GM18511 (cell line): ENCODE data around the gene LHX8.
"Not testable (repeated sequence)": the region's sequence is repeated elsewhere in the genome, so short reads cannot be mapped to it uniquely, and the experiment has no call there.

Source experiments
- ATAC-seq: cut with Tn5 transposase; IDR thresholded peaks from one replicate; pipeline ENCODE4 v1.9.1; 2021; ENCODE audit warnings: mild to moderate bottlenecking, moderate library complexity; ENCODE audit not compliant: unreplicated experiment

The LHX8 gene

DNA sequence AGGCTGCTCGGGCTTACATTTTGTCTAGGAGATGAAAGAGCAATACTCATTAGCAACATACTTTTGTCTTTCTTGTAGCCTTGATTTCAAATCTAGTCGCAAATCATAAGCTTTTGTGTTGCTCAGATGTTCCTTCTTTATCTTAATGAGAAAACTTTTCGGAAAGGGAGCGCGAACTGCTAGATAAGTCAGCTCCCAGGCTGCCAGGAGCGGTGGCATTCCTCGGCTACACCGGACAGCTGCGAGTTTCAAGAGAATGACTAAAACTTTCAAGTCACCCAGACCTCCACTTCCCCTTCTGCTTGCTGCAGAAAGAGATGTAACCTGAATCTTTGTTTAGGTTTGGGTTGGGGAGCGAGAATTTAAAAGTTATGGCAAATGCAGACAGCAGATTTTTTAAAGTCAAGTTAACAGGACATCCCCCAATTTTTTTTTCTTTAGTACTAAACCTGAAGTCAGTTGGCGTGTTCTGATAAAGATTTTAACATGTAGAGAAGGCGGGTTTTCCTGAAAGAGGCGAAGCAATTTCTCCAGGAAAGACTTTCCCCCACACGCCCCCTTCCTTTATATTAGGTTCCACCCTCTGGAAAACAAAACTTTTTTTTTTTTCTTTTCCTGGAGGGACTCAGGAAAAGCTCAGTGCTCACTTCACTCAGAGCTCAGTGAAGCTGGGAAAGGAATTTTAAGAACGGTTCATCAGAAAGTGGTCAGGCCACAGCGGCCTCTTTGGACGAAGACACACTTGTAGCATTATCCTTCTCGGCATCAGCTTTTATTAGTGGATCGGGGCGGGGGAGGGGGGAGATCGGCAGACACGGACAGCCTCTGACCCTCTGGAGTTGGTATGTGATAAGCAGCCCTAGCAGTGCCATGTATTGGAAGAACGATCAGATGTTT lies at the start of gene LHX8:
Gene LHX8, plus strand, starts transcription at position 639 of the 897 bp plus-strand sequence. CDS start 2,227 bp downstream, outside the sequence.
- ATAC-seq, result no peak

DNA sequence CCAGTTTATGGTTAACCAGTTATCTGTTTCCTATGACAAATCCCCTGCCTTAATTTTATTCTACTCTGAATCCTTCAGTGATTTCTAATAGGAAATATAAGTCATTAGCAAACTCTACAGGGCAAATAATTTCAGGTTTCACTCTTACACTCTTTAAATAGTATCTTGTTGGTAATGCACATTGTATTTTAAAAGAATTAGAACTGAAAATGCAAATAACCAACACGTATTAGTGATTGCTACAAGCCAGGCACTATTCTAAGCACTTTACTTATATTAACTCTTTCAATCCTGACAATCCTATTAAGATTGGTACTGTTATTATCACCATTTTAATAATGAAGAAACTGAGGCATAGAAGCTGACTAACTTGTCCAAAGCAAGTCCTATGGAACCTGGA lies 48.3 kb upstream of the LHX8 start:
- no peak for ATAC-seq

DNA sequence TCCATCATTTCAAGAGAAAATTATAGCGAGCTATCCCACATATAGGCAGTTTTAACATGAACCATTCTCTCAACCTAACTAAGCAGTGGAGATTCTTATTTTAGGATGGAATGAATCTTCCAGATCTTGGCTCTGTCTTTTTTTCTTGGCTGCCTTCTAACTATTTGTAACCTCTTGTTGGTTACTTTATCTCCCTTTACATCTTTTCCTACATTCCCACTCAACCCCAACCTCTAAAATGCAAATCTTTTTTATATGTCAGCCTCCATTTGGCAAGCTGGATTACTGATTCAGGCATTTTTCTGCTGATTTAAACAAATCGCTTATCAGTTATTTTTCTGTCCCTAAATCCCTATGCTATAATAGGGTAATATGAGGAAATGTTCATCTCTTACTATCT lies 46.9 kb upstream of the LHX8 start:
- ATAC-seq, result no peak

DNA sequence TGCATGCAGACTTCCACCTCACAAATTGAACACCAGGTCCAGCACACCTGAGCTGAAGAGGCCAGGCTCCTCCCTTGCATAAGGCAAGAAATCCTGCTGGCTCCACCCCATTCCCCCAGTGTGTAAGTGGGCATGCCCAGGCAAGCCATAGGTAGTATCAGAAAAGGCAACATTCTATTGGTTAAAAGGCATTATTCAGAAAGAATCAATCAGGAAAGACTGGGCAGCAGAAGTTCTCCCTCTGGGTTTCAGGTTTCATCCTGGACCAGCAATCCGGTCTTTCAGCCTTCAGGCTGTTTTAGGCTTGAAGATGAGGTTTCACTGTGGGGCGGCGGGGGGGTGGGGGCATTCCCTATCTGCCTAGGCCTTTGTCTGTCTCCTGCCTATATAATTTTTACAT lies 42.0 kb upstream of the LHX8 start:
- no peak for ATAC-seq

DNA sequence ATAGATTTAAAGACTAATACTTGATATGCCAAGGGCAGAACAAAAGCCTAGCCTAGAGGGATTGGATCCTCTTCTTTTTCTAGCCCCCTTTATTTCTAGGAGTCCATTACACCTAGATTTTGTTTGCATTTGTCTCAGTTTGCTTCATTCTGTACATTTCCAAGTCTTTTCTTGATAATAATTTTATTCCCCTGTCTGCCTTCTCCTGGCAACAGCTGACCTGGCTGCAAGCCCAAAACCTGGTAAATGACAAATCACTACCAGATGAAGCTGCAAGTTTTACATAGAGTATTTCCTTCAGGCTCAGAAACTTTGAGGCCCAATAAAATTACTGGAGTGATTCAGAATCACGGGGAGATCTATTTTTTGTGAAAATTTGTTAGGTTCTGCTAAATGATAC lies 36.5 kb upstream of the LHX8 start:
- no peak for ATAC-seq

DNA sequence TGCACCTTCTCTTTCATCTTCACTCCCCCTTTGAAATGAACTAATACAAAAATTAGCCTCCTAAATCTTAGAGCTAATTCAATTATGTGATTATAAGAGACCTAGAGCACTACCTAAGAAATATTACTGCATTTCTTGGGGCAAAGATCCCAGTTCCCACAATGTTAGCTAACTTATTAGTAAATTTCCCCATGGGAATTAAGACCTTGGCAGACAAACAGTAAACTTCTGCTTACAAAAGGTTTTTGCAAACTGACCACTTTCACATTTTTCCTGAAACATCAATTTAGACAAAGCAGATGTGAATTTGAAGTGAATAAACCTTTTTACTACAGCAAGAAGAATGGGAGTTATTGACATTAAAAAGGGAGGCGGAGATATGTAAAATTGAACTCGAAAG lies 34.6 kb upstream of the LHX8 start:
- ATAC-seq, result no peak

DNA sequence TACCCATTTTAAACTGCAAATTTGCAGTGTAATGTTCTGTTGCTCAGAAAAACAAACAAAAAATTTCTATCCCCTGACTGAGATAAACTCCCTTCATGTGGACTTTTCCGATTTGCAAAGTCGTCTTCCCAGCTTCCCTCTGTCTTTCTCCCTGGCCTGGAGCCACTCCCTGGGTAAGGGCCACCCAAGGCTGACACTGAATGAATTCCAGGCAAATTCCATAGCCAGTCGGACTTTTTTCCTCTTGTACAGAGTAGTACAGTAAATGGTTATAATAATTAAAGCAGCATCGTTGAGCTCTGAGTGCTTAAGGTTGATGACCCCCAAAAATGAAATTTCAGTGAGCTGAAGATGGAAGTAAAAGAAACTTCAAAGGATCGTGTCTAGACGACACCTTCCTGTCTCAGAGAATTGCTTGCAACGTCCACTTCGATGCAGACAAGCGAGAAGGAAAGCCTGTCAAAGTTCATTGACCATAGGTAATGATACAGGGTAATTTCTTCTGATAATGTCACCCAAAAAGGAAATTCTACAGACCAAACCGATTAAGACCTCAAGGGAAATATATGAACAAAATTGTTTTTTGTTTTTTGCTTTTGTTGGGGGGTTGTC lies 33.6 kb upstream of the LHX8 start:
- ATAC-seq, result no peak

DNA sequence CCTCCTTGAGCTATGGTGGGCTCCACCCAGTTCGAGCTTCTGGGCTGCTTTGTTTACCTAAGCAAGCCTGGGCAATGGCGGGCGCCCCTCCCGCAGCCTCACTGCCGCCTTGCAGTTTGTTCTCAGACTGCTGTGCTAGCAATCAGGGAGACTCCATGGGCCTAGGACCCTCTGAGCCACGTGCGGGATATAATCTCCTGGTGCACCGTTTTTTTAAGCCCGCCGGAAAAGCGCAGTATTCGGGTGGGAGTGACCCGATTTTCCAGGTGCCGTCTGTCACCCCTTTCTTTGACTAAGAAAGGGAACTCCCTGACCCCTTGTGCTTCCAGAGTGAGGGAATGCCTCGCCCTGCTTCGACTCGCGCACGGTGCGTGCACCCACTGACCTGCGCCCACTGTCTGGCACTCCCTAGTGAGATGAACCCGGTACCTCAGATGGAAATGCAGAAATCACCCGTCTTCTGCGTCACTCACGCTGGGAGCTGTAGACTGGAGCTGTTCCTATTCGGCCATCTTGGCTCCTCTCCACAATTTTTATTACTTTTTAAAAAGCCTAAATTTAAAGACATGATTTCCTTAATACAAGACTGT lies 21.7 kb upstream of the LHX8 start:
- not testable (repeated sequence) for ATAC-seq

DNA sequence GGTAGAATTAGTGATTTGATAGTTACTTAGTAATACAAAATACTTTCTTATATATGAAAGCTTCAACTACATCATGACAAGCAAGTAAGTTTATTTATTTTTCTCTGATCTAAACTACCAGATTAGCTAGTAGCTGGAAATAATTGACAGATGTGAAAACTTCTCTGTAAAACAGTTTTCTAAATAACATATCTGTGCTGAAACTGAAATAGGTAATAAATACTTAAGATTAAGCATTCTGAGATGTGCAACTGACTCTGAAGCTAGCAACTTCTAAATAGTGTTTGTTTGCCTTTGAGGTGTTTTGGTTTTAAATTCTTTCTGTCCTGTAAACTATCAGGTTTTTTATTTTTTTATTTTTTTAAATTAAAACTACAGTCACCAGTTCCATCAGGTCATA lies 18.5 kb upstream of the LHX8 start:
- no peak for ATAC-seq

DNA sequence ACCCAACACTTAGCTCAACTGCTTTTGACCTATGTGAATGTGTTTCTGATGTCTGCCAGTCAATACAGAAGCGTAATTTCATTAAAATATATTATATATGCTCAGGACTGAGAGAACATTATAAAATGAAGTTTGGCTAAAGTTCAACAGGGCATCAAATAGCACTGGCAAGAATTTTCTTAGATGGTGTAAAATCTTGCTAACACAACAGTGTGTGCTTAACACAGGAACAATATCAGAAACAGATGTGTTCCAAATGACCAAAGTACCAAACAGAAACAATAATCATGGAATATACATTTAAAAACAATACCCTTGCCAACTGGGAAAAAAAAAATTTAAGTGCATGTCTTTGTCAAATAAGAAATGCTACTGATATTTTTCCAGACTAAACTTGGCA lies 10.4 kb upstream of the LHX8 start:
- no peak for ATAC-seq

DNA sequence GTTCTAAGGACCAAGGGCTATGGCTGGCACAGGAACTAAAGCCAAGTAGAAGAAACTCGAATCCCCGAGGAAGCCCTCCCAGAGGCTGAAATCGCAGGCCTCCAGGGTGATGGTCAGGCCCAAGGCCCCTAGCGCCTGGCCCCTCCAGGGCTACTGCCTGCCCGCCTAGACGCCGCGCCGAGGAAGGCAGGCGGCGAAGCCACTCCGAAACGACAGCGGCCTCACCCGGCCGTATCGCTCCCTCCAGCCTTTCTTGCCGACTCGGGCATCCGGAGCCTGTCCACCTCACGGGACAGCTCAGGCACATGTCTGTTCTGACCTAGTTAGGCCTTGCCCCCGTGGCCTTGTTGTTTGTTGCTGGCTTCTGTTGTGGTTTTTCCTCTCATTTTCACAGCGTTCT lies 9.7 kb upstream of the LHX8 start:
- no peak for ATAC-seq

DNA sequence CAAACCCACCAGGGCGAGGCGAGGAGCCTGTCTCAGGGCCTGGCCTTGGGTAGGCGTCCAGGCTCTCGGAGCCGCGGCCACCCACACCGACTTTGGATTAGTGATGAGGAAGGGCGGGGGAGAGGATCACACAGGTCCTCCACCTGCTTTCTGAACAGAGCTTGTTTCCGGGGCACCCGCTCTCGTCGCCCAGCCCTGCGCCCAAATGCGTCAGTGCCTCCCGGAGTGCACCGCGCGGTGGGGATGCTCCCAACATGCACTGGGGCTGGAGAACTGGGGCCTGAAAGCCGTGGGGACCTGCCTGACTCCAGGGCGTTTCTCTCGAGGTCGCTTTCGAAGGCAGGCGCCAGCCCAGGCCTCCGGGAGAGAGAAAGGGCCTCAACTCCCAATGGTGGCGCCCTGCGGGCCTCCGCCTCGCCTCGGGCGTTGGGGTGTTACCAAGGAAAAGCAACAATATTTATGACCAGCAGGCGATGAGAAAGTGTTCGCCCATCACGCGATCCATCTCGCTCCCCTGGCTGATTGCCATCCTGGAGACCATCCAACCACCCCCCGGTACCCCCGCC lies 8.9 kb upstream of the LHX8 start:
- ATAC-seq, result no peak

DNA sequence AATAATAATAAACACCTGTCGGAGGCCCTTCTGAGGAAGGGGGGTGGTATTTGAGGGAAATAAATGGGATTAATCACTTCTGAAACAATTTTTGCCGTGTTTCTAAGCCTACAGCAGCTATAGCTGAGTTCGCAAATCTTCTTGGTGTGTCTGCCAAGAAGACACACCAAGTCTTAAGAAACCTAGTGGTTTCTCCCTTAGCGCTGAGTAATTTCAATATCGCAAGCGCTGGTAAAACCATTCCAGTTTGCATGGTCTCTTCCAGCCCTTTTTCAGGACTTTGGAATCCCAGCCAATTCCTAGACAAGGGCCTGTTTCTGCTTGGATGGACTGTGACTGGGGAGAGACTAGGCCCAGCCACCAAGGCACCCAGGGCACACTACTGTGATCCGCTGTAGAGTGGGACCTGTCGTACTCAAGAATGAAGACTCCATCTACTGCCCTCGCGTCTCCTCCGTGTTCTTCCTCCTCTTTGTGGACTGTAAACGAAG lies 7.5 kb upstream of the LHX8 start:
- no peak for ATAC-seq

DNA sequence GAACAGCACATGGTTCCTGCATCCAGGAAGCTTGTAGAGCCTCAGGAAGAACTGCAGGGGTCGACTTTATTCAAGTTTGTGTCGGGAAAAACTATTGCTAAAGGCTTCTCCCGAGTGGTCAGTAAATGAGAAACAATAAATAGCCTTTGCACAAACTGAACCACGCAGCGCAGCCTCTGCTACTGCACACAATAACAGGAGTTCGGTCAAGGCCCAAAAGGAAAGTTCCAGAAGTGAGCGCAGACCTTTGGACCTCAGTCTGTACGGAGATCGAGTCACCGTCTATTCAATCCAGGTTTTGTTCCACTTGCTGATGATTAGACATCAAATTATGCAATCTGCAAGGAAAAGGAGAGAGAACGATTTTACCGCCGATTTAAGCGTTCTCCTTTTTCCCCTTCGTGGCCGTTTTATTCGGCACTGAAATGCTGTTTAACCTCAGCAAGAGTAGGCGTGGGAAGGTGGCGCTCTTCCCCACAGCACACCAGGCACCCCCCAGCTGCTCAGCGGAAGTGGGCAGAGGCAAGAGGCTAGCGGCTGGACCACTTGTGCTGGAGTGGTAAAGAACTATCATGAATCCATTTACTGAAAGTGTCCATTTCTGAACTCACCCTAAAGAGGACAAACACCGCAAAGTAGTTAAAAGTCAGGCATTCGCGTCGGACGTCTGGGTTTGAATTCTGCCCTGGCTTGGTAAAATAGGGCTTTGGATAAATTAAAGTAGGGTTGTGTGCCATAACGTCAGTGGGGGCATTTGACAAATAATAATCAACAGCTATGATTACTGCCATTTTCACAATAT lies 6.1 kb upstream of the LHX8 start:
- ATAC-seq, result no peak

DNA sequence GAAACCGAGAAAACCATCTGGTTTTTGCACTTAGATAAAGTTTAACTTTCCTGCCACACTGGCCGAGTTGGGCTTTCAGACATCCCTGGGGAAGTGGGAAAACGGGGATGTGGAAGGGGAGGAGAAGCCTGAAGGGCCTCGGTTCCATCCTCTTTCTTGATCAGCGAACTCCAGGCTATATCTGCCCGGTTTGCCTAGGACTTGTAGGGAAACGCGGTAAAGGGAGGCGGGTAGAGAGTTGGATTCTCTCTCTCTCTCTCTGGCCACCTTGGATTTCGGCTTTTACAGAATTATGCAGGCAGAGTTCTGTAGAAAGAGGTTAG lies 4.6 kb upstream of the LHX8 start:
- no peak for ATAC-seq

DNA sequence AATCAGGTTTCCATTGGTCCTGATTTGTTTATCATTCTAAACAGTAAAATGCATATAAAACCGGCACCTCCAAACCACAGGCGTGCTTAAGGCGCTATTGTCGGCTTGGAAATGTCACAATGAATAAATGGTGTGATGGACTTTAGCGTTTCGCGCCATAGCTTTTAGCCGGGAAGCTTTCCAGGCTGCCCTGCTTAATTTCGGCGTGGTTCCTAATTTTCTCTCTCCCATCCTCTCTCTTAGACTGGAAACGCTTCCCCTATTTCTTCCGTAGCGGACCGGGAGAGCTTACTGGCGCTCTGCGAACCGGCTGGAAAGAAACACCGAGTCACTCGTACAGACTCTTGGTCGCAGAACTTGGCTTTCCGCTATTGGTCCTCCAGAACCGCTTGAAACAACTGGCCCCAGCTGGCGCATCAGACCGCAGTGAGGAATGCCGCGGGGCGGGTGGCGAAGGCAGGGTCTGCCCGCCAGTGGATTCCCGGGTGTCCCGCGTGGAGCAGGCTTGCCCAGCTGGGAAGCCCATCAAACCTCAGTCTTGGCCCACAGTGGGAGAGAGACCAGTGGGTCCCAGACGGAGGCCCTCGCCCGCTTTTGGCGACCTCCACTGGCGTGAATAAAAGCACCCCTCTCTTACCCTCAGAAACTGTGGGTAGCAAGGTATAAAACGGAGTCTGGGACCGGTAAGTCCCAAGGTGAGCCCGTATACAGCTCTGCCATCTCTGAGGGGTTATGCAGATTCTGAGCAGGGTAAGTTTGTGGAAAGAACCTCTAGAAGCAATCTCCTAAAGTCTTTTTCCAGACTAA lies 4.0 kb upstream of the LHX8 start:
- no peak for ATAC-seq

DNA sequence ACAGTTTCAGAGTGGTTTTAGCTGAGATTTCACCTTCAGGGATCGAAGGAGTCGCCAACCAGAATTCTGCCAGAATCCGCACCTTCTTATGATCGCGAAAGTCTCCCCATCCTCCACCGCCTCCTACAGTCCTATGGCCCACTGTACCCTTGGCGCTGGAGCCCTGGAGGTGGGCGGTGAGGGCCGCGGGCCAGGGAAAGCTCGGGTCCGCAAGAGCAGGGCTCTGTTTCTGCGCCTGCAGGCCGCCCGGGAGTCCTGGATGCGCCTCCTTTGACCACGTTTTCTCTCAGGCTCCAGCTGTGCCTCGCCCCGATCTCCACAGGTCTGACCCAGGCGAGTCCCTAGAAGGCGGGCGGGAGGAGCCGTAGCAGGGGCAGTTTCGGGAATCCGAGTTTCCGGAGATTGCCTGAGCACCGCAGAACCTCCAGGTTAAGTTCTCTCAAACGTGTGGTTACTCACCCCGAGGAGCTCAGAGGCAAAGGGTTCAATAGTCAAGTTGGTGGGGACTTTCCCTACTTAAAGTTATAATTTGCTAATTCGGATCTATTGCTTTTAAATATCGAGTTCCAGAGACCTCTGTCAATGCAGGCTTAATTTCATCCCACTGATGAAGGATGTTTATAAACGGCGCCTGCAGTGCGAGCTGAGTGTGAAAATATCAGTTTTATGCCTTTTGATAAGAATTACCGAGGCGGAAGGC lies 3.2 kb upstream of the LHX8 start:
- ATAC-seq, result no peak

DNA sequence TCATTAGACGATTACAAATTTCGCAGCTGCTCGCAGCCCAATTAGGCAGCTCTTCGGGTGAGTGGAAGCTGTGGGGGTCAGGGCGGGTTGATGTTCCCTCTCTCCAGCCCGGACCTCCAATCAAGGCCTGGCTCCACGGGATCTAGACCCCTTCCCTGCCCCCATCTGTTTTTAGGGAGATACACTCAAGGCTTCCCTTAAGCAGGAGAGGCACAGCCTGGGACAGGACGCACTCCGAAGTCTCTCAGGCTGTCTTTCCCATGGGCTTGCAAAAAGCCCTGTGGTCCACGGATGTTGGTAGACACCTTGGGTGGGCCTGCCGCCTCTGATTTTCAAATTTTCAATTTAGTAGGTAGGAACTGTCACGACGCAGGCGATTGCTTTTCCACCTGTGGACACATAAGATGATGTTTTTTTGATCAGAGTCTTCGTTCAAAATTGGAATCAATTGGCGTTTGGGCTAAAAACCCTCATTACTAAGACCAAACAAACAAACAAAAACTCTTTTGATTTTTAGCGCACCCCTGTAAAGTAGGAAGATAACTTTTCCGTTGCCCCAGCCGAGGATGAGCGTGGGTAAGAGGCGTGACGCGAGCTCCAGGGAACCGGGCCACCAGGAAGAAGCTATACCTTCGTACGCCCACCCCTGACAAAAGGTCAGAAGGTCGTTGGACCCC lies 2.5 kb upstream of the LHX8 start:
- no peak for ATAC-seq

DNA sequence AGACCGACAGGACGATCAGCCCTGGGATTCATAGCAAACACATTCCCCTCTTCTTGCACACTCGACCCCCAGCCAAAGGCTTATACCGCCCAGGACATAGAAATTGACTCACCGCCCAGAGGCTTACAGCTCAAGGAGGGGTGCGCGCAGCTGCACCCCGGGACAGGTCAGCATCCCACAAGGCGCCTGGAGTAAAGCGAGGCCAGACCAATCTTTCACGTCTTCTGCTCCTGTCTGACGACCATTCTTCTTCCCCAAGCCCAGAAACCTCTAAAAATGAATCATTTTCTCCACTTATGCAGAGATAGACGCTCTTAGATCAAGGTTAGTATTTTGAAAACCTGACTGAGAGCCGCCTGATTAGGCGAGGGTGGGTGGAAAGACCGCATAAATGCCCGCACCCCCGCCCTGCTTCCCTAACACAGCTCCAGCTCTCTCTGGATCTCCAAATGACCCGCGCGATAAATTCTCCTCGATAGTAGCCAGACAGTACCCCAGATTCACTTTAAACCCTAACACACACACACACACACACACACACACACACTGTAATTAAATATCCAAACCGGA lies 1.9 kb upstream of the LHX8 start:
- ATAC-seq, result no peak
